AG09309 (cell line): Measurements from ENCODE around the gene FOXK2.

Source experiments
- DNase-seq: peaks from one replicate; pipeline ENCODE4 v3.0.0-alpha.2; 2010; ENCODE audit warnings: low read depth
- H3K4me3 ChIP-seq: 2 replicates; pipeline ENCODE4 v1.5.1; 2011; ENCODE audit warnings: mild to moderate bottlenecking, low read depth, low read length, moderate library complexity; ENCODE audit not compliant: control insufficient read depth
- CTCF ChIP-seq: IDR thresholded peaks from 2 replicates; pipeline ENCODE4 v1.5.1; 2011; ENCODE audit warnings: mild to moderate bottlenecking, low read depth, low read length, inconsistent platforms; ENCODE audit not compliant: insufficient read depth, control insufficient read depth; ENCODE audit errors: missing control alignments

FOXK2 gene

GRCh38 chr17:82480318-82480717 is 39.2 kb upstream of the FOXK2 start:
- no peak for TF ChIP-seq CTCF
- no peak overlapping the region for H3K4me3 ChIP-seq
- no peak for DNase-seq

- H3K4me3 ChIP-seq = no peak overlapping the region
- DNase-seq = no peak
- TF ChIP-seq CTCF = no peak
Observed at GRCh38 chr17:82483204-82483660, 36.3 kb upstream of the FOXK2 start.

- DNase-seq = no peak
- TF ChIP-seq CTCF = no peak
- no peak overlapping the region for H3K4me3 ChIP-seq
Observed at GRCh38 chr17:82483836-82484235, 35.7 kb upstream of the FOXK2 start.

GRCh38 chr17:82486231-82487094 is 33.1 kb upstream of the FOXK2 start:
- DNase-seq = no peak
- no peak overlapping the region for H3K4me3 ChIP-seq
- no peak for TF ChIP-seq CTCF

- DNase-seq = no peak
- no peak for TF ChIP-seq CTCF
- no peak overlapping the region for H3K4me3 ChIP-seq
Observed at GRCh38 chr17:82487910-82488309, 31.6 kb upstream of the FOXK2 start.

- no peak for TF ChIP-seq CTCF
- no peak overlapping the region for H3K4me3 ChIP-seq
- no peak for DNase-seq
Observed at GRCh38 chr17:82489117-82489516, 30.4 kb upstream of the FOXK2 start.
